HepG2 (cell line): Measurements from ENCODE around the gene RILP. TPM values are rescaled to one million over a fixed set of nuclear protein-coding genes. Genes with fewer than 3 reads are reported as not detected.

Experiments used
- ATF7-NPFF ChIP-seq: sonication (generic); formaldehyde crosslinking; IDR thresholded peaks from 2 replicates; pipeline ENCODE4 v1.8.1; 2023; ENCODE audit warnings: mild to moderate bottlenecking, low read depth, missing genetic modification reagents, moderate library complexity
- CBFB ChIP-seq: sonication (generic); formaldehyde crosslinking; IDR thresholded peaks from 2 replicates; pipeline ENCODE4 v1.4.0; 2020; ENCODE audit warnings: missing genetic modification reagents
- GMEB2 ChIP-seq: IDR thresholded peaks from 2 replicates; pipeline ENCODE4 v1.6.1; 2016; ENCODE audit warnings: missing biosample characterization, missing genetic modification reagents, low read depth
- HMGXB3 ChIP-seq: sonication (generic); formaldehyde crosslinking; IDR thresholded peaks from 2 replicates; pipeline ENCODE4 v1.4.0; 2020; ENCODE audit warnings: missing genetic modification reagents, borderline replicate concordance
- NFATC3 ChIP-seq: sonication (generic); formaldehyde crosslinking; IDR thresholded peaks from 2 replicates; pipeline ENCODE4 v1.5.1; 2020; ENCODE audit warnings: mild to moderate bottlenecking, missing genetic modification reagents
- ONECUT2 ChIP-seq: sonication (generic); formaldehyde crosslinking; IDR thresholded peaks from 2 replicates; pipeline ENCODE4 v1.4.0; 2020; ENCODE audit warnings: missing genetic modification reagents
- SCMH1 ChIP-seq: sonication (generic); formaldehyde crosslinking; IDR thresholded peaks from 2 replicates; pipeline ENCODE4 v1.9.0; 2021; ENCODE audit warnings: missing genetic modification reagents, mild to moderate bottlenecking, borderline replicate concordance
- SUZ12 ChIP-seq: fragments of 150-350 bp; IDR thresholded peaks from 2 replicates; pipeline ENCODE4 v1.6.1; 2014; ENCODE audit warnings: low read depth, low read length
- ZNF121 ChIP-seq: sonication (generic); formaldehyde crosslinking; IDR thresholded peaks from 2 replicates; pipeline ENCODE4 v1.5.0; 2020; ENCODE audit warnings: mild to moderate bottlenecking, missing genetic modification reagents
- ZNF136 ChIP-seq: sonication (generic); formaldehyde crosslinking; IDR thresholded peaks from 2 replicates; pipeline ENCODE4 v1.8.1; 2022; ENCODE audit warnings: low read depth, mild to moderate bottlenecking, moderate library complexity, missing genetic modification reagents
- ZNF276 ChIP-seq: sonication (generic); formaldehyde crosslinking; IDR thresholded peaks from 2 replicates; pipeline ENCODE4 v1.4.0; 2020; ENCODE audit warnings: mild to moderate bottlenecking, low read depth, missing genetic modification reagents
- ZNF660 ChIP-seq: sonication (generic); formaldehyde crosslinking; IDR thresholded peaks from 2 replicates; pipeline ENCODE4 v1.5.1; 2020; ENCODE audit warnings: mild to moderate bottlenecking, low read depth, missing genetic modification reagents, borderline replicate concordance
- ZNF687 ChIP-seq: sonication (generic); formaldehyde crosslinking; IDR thresholded peaks from 2 replicates; pipeline ENCODE4 v1.5.1; 2020; ENCODE audit warnings: mild to moderate bottlenecking, missing genetic modification reagents, moderate library complexity
- ZNF704 ChIP-seq: sonication (generic); formaldehyde crosslinking; IDR thresholded peaks from 2 replicates; pipeline ENCODE4 v1.8.1; 2023; ENCODE audit warnings: mild to moderate bottlenecking, inconsistent platforms, moderate library complexity, missing genetic modification reagents, borderline replicate concordance
- polyA plus RNA-seq, 8 experiments: library from polyadenylated mRNA; depleted of rRNA in 3 of 8; stranded (reverse) in 7 of 8; unstranded in 1 of 8; fragments of >200 nt; fragmentation: Illumina TruSeq in 4 of 8; extraction: Trizol in 4 of 8; gene quantifications; 2 replicates each; pipeline versions ENCODE4 v1.2.1 to v1.2.3, GENCODE V29; 2011 to 2016; ENCODE audit warnings: low read depth in 4 of 8, missing spikeins in 1 of 8, mixed read lengths in 1 of 8; ENCODE audit not compliant: insufficient read depth in 1 of 8
- total RNA-seq, 5 experiments: library from RNA; depleted of rRNA; stranded (reverse); fragments of >200 nt; fragmentation: Illumina TruSeq; extraction: Trizol; gene quantifications; 2 replicates each; pipeline ENCODE4 v1.2.3, GENCODE V29; 2016; ENCODE audit warnings: low read depth in 1 of 5

RILP gene
- total and polyA plus RNA-seq, 2 of the 13 experiments (the other 11 are each of a cell fraction or from before 2014, with no cell fraction given): 6.6 to 8.1 TPM

- no peak for TF ChIP-seq ZNF136 (CRISPR knock-in tag)
- no peak for TF ChIP-seq SCMH1 (CRISPR knock-in tag)
- TF ChIP-seq HMGXB3: 0 out of 2 replicates have a peak, but pooled peaks have one; percentile 5
- TF ChIP-seq CBFB (CRISPR knock-in tag): no peak
- TF ChIP-seq ONECUT2 (CRISPR knock-in tag): no peak
- 0 out of 2 replicates have a peak, but pooled peaks have one; percentile 3 for TF ChIP-seq ZNF276 (CRISPR knock-in tag)
- 0 out of 2 replicates have a peak, but pooled peaks have one; percentile 35 for TF ChIP-seq ZNF704 (CRISPR knock-in tag)
- no peak for TF ChIP-seq ZNF660 (CRISPR knock-in tag)
- TF ChIP-seq SUZ12: no peak
- no peak for TF ChIP-seq ZNF121
- TF ChIP-seq GMEB2: no peak
- TF ChIP-seq ATF7-NPFF (CRISPR knock-in tag): 0 out of 2 replicates have a peak, but pooled peaks have one; percentile 10
- TF ChIP-seq ZNF687 (CRISPR knock-in tag): peak; percentile 65; the same call in 1 of the 2 replicates
- TF ChIP-seq NFATC3 (CRISPR knock-in tag): 0 out of 2 replicates have a peak, but pooled peaks have one; percentile 57
These were observed 51.1 kb downstream of the RILP start (continued) for GRCh38 chr17:1598399-1599095.
